Stimulated activated CD8-positive, alpha-beta memory T cell treated with anti-CD3 and anti-CD28 coated beads, Interleukin-2, amount 100 ng/mL, for 48 hours (primary cell): ENCODE data around the gene ZNF248.
"Not testable (repeated sequence)": the region's sequence is repeated elsewhere in the genome, so short reads cannot be mapped to it uniquely, and the experiment has no call there.

ENCODE experiments used
- DNase-seq, 2 donors: peaks; one replicate each; pipeline ENCODE4 v3.0.0-alpha.2; 2020; ENCODE audit warnings: low read depth in 2 of 2

ZNF248 gene

DNA sequence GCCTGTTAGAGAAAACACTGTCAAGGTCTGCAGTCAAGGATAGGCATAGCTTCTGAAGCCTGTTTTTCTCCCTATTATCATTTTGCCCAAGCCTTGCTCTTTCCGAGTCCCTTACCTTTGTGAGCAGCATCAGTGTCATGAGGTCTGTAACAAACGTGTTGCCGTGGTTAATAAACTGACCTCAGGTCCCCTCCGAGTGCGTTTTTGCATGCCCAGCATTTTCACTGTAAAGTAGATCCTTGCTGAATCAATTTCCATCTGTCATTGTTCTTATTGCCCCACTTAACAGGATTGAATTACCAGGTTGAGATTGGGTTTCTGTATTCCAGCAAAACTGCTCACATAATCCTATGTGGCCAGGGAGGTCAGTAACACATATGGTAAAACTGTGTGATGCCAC lies 110.3 kb downstream of the ZNF248 start:
- no peak for DNase-seq

DNA sequence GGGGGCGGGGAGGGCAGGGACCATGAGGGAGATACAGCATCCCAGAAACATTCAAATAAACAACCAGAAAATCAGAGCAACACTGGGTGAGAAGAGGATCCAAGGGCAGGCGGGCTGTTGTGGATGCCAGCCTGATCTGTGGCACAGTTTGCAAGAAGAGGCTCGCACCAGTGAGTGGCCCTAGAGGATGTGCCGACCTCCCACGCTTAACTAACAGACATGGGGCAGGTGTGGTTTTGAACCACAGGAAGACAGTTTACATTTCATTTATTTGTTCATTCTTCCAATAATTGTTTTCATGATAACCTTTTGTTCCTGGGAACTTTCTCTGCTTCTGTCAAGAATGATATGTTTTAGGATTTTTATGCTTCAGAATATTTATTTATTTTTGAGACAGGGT lies 115.6 kb downstream of the ZNF248 start:
- no peak for DNase-seq

DNA sequence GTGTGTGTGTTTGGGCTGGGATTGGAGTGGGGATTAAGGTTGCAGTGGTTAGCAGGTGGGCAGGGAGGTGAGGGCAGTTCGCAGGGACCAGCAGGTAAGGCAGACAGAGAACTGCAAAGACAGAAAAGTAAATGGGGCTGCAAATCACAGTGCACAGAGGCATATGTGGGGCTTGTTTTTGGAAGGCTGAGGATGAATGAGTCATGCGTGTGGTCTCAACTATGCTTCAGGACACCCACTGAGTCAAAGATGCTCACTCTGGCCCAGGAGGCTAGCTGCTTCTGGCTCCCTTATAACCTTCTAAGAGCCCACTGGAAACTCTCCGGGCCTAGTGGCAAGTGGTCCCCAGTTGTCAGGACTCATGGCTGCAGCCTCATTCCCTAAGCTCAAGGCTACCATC lies 118.2 kb downstream of the ZNF248 start:
- no peak for DNase-seq

DNA sequence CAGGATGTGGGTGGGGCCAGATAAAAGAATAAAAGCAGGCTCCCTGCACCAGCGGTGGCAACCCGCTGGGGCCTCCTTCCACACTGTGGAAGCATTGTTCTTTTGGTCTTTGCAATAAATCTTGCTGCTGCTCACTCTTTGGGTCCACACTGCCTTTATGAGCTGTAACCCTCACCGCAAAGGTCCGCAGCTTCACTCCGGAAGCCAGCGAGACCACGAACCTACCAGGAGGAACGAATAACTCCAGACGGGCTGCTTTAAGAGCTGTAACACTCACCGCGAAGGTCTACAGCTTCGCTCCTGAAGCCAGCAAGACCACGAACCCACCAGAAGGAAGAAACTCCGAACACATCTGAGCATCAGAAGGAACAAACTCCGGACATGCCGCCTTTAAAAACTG lies 119.2 kb downstream of the ZNF248 start:
- not testable (repeated sequence) for DNase-seq

DNA sequence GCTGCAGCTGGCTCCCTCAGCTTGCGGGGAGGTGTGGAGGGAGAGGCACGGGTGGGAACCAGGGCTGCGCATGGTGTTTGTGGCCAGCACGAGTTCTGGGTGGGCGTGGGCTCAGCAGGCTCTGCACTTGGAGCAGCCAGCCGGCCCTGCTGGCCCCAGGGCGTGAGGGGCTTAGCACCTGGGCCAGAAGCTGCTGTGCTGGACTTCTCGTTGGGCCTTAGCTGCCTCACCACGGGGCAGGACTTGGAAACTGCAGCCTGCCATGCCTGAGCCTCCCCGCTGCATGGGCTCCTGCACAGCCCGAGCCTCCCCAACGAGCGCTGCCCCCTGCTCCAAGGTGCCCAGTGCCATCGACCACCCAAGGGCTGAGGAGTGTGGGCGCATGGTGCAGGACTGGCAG lies 120.1 kb downstream of the ZNF248 start:
- DNase-seq, result no peak

DNA sequence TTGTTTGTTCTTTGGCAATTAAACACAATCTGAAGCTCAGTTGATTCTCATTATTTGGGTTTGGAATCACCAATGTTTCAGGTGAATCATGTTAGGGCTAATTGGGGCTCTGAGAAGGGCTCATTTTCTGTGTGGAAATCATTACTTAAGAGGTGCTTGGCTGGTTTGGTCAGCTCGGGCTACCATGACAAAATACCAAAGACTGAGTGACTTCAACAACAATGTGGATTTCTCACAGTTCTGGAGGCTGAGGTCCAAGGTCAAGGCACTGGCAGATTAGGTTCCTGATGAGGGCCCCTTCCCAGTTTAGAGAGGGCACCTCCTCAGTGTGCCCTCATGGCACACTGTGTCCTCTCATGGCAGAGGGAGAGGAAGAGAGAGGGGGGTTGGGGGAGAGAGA lies 121.3 kb downstream of the ZNF248 start:
- no peak for DNase-seq

DNA sequence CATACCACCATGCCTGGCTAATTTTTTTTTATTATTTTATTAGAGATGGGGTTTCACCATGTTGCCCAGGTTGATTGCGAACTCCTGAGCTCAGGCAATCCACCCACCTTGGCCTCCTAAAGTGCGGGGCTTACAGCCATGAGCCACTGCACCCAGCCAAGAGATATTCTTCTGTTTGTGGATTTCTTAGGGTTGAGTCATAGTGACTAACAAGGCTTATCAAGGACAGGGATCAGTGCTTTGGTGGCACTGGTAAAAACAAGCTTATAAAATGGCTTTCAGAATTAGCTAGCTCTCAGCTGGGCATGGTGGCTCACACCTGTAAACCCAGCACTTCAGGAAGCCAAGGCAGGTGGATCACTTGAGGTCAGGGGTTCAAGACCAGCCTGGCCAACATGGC lies 122.4 kb downstream of the ZNF248 start:
- DNase-seq, result no peak
